Activated T-cell treated with anti-CD3 and anti-CD28 coated beads for 4 hours (primary cell): ENCODE data around the gene IL17B.
A peak's percentile ranks its signal among the peaks of the same experiment; 100 is the strongest.
"Not testable (repeated sequence)": the region's sequence is repeated elsewhere in the genome, so short reads cannot be mapped to it uniquely, and the experiment has no call there.

ENCODE experiments used
- DNase-seq: peaks from one replicate; pipeline ENCODE4 v3.0.0-alpha.2; 2020

Gene IL17B

GRCh38 chr5:149399775-149400174 is 20.7 kb upstream of the IL17B start:
- DNase-seq, result no peak

GRCh38 chr5:149398747-149399266 is 19.7 kb upstream of the IL17B start:
- DNase-seq, result not testable (repeated sequence)

- DNase-seq, result no peak
Measured at GRCh38 chr5:149397530-149397929, 18.4 kb upstream of the IL17B start.

GRCh38 chr5:149394996-149395395 is 15.9 kb upstream of the IL17B start:
- DNase-seq, result not testable (repeated sequence)

GRCh38 chr5:149392718-149393117 is 13.6 kb upstream of the IL17B start:
- no peak for DNase-seq

GRCh38 chr5:149391524-149391923 is 12.4 kb upstream of the IL17B start:
- DNase-seq, result no peak

GRCh38 chr5:149391076-149391475 is 12.0 kb upstream of the IL17B start:
- not testable (repeated sequence) for DNase-seq

- no peak for DNase-seq
Measured at GRCh38 chr5:149389552-149390495, 10.7 kb upstream of the IL17B start.

- DNase-seq, result no peak
Measured at GRCh38 chr5:149388498-149389190, 9.6 kb upstream of the IL17B start.

- no peak for DNase-seq
Measured at GRCh38 chr5:149387982-149388381, 8.9 kb upstream of the IL17B start.

- no peak for DNase-seq
Measured at GRCh38 chr5:149387081-149387631, 8.1 kb upstream of the IL17B start.

GRCh38 chr5:149386166-149386565 is 7.1 kb upstream of the IL17B start:
- no peak for DNase-seq

GRCh38 chr5:149383399-149383798 is 4.3 kb upstream of the IL17B start:
- DNase-seq, result no peak

- no peak for DNase-seq
Measured at GRCh38 chr5:149382517-149383220, 3.6 kb upstream of the IL17B start.

GRCh38 chr5:149381986-149382338 is 2.9 kb upstream of the IL17B start:
- peak; percentile 67 for DNase-seq

GRCh38 chr5:149381261-149381985 is 2.3 kb upstream of the IL17B start:
- DNase-seq, result no peak

GRCh38 chr5:149380466-149381121 is 1.5 kb upstream of the IL17B start:
- DNase-seq, result no peak

GRCh38 chr5:149379818-149380374 is 804 bp upstream of the IL17B start:
- DNase-seq, result no peak

GRCh38 chr5:149378241-149378820 is 761 bp downstream of the IL17B start:
- DNase-seq, result no peak

GRCh38 chr5:149376711-149377447 is 2.2 kb downstream of the IL17B start:
- DNase-seq, result no peak
